H1 (cell line): ENCODE results near the gene APOC1. TPM values are rescaled to one million over a fixed set of nuclear protein-coding genes. Genes with fewer than 3 reads are reported as not detected.

Source experiments
- CEBPB ChIP-seq: IDR thresholded peaks from 2 replicates; pipeline ENCODE4 v1.6.1; 2012; ENCODE audit warnings: low read depth, low read length
- GABPA ChIP-seq: IDR thresholded peaks from 2 replicates; pipeline ENCODE4 v1.6.1; 2011; ENCODE audit warnings: mild to moderate bottlenecking, low read length, moderate library complexity, borderline replicate concordance; ENCODE audit not compliant: insufficient read depth
- NANOG ChIP-seq: IDR thresholded peaks from 2 replicates; pipeline ENCODE4 v1.6.1; 2011; ENCODE audit warnings: low read length, low read depth, mild to moderate bottlenecking, inconsistent platforms; ENCODE audit not compliant: insufficient read depth, poor library complexity, severe bottlenecking
- RBBP5 ChIP-seq: IDR thresholded peaks from 2 replicates; pipeline ENCODE4 v1.7.1; 2012; ENCODE audit warnings: low read depth, mild to moderate bottlenecking, inconsistent platforms, low read length, moderate library complexity, borderline replicate concordance
- SIX5 ChIP-seq: IDR thresholded peaks from 2 replicates; pipeline ENCODE4 v1.6.1; 2011; ENCODE audit warnings: mild to moderate bottlenecking, low read depth, low read length
- SUZ12 ChIP-seq: fragments of 200-600 bp; sonication (generic); IDR thresholded peaks from 2 replicates; pipeline ENCODE4 v1.6.1; 2012; ENCODE audit warnings: mild to moderate bottlenecking, inconsistent platforms, low read length, moderate library complexity, mixed read lengths
- TCF12 ChIP-seq: IDR thresholded peaks from 2 replicates; pipeline ENCODE4 v1.6.1; 2011; ENCODE audit warnings: low read depth, mild to moderate bottlenecking, low read length
- TEAD4 ChIP-seq: IDR thresholded peaks from 2 replicates; pipeline ENCODE4 v1.6.1; 2012; ENCODE audit warnings: low read depth, low read length, inconsistent platforms, mixed read lengths
- YY1 ChIP-seq: IDR thresholded peaks from 2 replicates; pipeline ENCODE4 v1.6.1; 2011; ENCODE audit warnings: low read depth, mild to moderate bottlenecking, low read length
- ZNF274 ChIP-seq: IDR thresholded peaks from 2 replicates; pipeline ENCODE4 v1.7.0; 2012; ENCODE audit warnings: low read length, borderline replicate concordance; ENCODE audit errors: extremely low read depth
- polyA plus RNA-seq, 7 experiments: library from polyadenylated mRNA; depleted of rRNA in 3 of 7; stranded (reverse) in 5 of 7; unstranded in 2 of 7; fragments of >200 nt in 5 of 7; fragments of 200-250 nt in 2 of 7; gene quantifications; 1 replicate in 5 of 7; 2 replicates in 1 of 7; 4 replicates in 1 of 7; pipeline versions ENCODE4 v1.2.1 to v1.2.3, GENCODE V29; 2011 to 2013; ENCODE audit warnings: missing spikeins in 2 of 7, mixed read lengths in 2 of 7
- total RNA-seq: library from RNA; stranded (reverse); fragmentation: NEBNext Ultra II Directional; extraction: Animal tissue kit (Norgen Biotek cat#: 25700); gene quantifications from 2 replicates; pipeline ENCODE4 v1.2.1, GENCODE V29; 2021
- TF ChIP-seq, protein P1 (sequence below): fragments of 300-600 bp; sonication (generic); IDR thresholded peaks from 2 replicates; pipeline ENCODE4 v1.7.1; 2012; ENCODE audit warnings: low read length, moderate library complexity, mild to moderate bottlenecking, inconsistent platforms; ENCODE audit not compliant: insufficient replicate concordance

The APOC1 gene
- total and polyA plus RNA-seq, 2 of the 8 experiments (the other 6 are each of a cell fraction or from before 2014, with no cell fraction given), result 55.8 to 78.2 TPM

DNA sequence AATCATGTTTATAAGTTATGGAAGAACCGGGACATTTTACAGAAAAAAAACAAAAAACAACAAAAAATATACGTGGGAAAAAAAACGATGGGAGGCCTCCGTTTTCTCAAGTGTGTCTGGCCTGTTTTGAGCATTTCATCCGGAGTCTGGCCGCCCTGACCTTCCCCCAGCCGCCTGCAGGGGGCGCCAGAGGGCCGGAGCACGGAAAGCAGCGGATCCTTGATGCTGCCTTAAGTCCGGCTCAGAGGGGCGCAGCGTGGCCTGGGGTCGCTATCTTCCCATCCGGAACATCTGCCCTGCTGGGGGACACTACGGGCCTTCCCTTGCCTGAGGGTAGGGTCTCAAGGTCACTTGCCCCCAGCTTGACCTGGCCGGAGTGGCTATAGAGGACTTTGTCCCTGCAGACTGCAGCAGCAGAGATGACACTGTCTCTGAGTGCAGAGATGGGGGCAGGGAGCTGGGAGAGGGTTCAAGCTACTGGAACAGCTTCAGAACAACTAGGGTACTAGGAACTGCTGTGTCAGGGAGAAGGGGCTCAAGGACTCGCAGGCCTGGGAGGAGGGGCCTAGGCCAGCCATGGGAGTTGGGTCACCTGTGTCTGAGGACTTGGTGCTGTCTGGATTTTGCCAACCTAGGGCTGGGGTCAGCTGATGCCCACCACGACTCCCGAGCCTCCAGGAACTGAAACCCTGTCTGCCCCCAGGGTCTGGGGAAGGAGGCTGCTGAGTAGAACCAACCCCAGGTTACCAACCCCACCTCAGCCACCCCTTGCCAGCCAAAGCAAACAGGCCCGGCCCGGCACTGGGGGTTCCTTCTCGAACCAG is 10.6 kb upstream of the APOC1 start (continued):
- TF ChIP-seq SIX5 (no peak), CEBPB (no peak), RBBP5 (no peak), NANOG (no peak), ZNF274 (no peak), YY1 (no peak), SUZ12 (no peak), TEAD4 (no peak), TCF12 (no peak), GABPA (no peak)
- TF ChIP-seq, protein P1, sequence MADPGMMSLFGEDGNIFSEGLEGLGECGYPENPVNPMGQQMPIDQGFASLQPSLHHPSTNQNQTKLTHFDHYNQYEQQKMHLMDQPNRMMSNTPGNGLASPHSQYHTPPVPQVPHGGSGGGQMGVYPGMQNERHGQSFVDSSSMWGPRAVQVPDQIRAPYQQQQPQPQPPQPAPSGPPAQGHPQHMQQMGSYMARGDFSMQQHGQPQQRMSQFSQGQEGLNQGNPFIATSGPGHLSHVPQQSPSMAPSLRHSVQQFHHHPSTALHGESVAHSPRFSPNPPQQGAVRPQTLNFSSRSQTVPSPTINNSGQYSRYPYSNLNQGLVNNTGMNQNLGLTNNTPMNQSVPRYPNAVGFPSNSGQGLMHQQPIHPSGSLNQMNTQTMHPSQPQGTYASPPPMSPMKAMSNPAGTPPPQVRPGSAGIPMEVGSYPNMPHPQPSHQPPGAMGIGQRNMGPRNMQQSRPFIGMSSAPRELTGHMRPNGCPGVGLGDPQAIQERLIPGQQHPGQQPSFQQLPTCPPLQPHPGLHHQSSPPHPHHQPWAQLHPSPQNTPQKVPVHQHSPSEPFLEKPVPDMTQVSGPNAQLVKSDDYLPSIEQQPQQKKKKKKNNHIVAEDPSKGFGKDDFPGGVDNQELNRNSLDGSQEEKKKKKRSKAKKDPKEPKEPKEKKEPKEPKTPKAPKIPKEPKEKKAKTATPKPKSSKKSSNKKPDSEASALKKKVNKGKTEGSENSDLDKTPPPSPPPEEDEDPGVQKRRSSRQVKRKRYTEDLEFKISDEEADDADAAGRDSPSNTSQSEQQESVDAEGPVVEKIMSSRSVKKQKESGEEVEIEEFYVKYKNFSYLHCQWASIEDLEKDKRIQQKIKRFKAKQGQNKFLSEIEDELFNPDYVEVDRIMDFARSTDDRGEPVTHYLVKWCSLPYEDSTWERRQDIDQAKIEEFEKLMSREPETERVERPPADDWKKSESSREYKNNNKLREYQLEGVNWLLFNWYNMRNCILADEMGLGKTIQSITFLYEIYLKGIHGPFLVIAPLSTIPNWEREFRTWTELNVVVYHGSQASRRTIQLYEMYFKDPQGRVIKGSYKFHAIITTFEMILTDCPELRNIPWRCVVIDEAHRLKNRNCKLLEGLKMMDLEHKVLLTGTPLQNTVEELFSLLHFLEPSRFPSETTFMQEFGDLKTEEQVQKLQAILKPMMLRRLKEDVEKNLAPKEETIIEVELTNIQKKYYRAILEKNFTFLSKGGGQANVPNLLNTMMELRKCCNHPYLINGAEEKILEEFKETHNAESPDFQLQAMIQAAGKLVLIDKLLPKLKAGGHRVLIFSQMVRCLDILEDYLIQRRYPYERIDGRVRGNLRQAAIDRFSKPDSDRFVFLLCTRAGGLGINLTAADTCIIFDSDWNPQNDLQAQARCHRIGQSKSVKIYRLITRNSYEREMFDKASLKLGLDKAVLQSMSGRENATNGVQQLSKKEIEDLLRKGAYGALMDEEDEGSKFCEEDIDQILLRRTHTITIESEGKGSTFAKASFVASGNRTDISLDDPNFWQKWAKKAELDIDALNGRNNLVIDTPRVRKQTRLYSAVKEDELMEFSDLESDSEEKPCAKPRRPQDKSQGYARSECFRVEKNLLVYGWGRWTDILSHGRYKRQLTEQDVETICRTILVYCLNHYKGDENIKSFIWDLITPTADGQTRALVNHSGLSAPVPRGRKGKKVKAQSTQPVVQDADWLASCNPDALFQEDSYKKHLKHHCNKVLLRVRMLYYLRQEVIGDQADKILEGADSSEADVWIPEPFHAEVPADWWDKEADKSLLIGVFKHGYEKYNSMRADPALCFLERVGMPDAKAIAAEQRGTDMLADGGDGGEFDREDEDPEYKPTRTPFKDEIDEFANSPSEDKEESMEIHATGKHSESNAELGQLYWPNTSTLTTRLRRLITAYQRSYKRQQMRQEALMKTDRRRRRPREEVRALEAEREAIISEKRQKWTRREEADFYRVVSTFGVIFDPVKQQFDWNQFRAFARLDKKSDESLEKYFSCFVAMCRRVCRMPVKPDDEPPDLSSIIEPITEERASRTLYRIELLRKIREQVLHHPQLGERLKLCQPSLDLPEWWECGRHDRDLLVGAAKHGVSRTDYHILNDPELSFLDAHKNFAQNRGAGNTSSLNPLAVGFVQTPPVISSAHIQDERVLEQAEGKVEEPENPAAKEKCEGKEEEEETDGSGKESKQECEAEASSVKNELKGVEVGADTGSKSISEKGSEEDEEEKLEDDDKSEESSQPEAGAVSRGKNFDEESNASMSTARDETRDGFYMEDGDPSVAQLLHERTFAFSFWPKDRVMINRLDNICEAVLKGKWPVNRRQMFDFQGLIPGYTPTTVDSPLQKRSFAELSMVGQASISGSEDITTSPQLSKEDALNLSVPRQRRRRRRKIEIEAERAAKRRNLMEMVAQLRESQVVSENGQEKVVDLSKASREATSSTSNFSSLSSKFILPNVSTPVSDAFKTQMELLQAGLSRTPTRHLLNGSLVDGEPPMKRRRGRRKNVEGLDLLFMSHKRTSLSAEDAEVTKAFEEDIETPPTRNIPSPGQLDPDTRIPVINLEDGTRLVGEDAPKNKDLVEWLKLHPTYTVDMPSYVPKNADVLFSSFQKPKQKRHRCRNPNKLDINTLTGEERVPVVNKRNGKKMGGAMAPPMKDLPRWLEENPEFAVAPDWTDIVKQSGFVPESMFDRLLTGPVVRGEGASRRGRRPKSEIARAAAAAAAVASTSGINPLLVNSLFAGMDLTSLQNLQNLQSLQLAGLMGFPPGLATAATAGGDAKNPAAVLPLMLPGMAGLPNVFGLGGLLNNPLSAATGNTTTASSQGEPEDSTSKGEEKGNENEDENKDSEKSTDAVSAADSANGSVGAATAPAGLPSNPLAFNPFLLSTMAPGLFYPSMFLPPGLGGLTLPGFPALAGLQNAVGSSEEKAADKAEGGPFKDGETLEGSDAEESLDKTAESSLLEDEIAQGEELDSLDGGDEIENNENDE, result no peak
